AG10803 (cell line): Measurements from ENCODE around the gene NPRL2.

ENCODE experiments used
- DNase-seq: peaks from one replicate; pipeline ENCODE4 v3.0.0; 2010; ENCODE audit warnings: low read depth
- H3K4me3 ChIP-seq: 2 replicates; pipeline ENCODE4 v1.5.1; 2011; ENCODE audit warnings: mild to moderate bottlenecking, low read length, control low read depth
- CTCF ChIP-seq: conservative IDR thresholded peaks from 2 replicates; pipeline ENCODE4 v1.5.1; 2011; ENCODE audit warnings: mild to moderate bottlenecking, low read length, control low read depth, inconsistent platforms

Gene NPRL2

GRCh38 chr3:50345586-50346234, 4.9 kb downstream of the NPRL2 start, which contains the start of gene ZMYND10:
ZMYND10 (minus strand) TSS chr3:50345732; CDS start chr3:50345579, 153 bp downstream.
- TF ChIP-seq CTCF = no peak
- peak within 1 kb of the TSS; percentile 64 for H3K4me3 ChIP-seq
- peak; percentile 35 for DNase-seq

- DNase-seq = no peak
- peak overlapping the region; percentile 64 for H3K4me3 ChIP-seq
- no peak for TF ChIP-seq CTCF
These were observed 5.6 kb downstream of the NPRL2 start for GRCh38 chr3:50345008-50345407.

- DNase-seq = no peak
- TF ChIP-seq CTCF = 0 out of 2 replicates have a peak, but pooled peaks have one; percentile 0
- H3K4me3 ChIP-seq = no peak overlapping the region
These were observed 7.6 kb downstream of the NPRL2 start for GRCh38 chr3:50342813-50343633.

- no peak for TF ChIP-seq CTCF
- H3K4me3 ChIP-seq = no peak overlapping the region
- DNase-seq = no peak
These were observed 8.5 kb downstream of the NPRL2 start for GRCh38 chr3:50341996-50342650.

GRCh38 chr3:50341537-50341936, 9.0 kb downstream of the NPRL2 start:
- DNase-seq = no peak
- no peak for TF ChIP-seq CTCF
- H3K4me3 ChIP-seq = peak overlapping the region; percentile 70

- H3K4me3 ChIP-seq = peak within 1 kb of the TSS; percentile 70
- no peak for TF ChIP-seq CTCF
- DNase-seq = peak; percentile 57
These were observed 9.9 kb downstream of the NPRL2 start, which contains the start of gene RASSF1 for GRCh38 chr3:50340448-50341329. RASSF1 (minus strand) TSS chr3:50340836; CDS start chr3:50340805, 31 bp downstream.
